Measurements from ENCODE around the gene ARHGEF19.
A peak's percentile ranks its signal among the peaks of the same experiment; 100 is the strongest.
"Not testable (repeated sequence)": the region's sequence is repeated elsewhere in the genome, so short reads cannot be mapped to it uniquely, and the experiment has no call there.

Gene ARHGEF19

GRCh38 chr1:16165548-16165947, 46.9 kb downstream of the ARHGEF19 start:
- no peak for DNase-seq (ENCODE audit: low read depth)

- DNase-seq (ENCODE audit: low read depth): no peak
Observed at GRCh38 chr1:16165073-16165364, 47.4 kb downstream of the ARHGEF19 start.

GRCh38 chr1:16164213-16165072, 48.0 kb downstream of the ARHGEF19 start:
- no peak for DNase-seq (ENCODE audit: low read depth)

GRCh38 chr1:16163608-16164212, 48.7 kb downstream of the ARHGEF19 start:
- DNase-seq (ENCODE audit: low read depth): not testable (repeated sequence)

- DNase-seq (ENCODE audit: low read depth): peak; percentile 17
Observed at GRCh38 chr1:16162163-16162822, 50.2 kb downstream of the ARHGEF19 start.

GRCh38 chr1:16161717-16162116, 50.7 kb downstream of the ARHGEF19 start:
- no peak for DNase-seq (ENCODE audit: low read depth)

GRCh38 chr1:16158993-16159831, 53.2 kb downstream of the ARHGEF19 start:
- no peak for DNase-seq (ENCODE audit: low read depth)

GRCh38 chr1:16158025-16158424, 54.4 kb downstream of the ARHGEF19 start:
- no peak for DNase-seq (ENCODE audit: low read depth)

GRCh38 chr1:16156848-16157495, 55.5 kb downstream of the ARHGEF19 start:
- no peak for DNase-seq (ENCODE audit: low read depth)

GRCh38 chr1:16155537-16156410, 56.7 kb downstream of the ARHGEF19 start, which contains the start of gene EPHA2:
Gene EPHA2 (minus strand): TSS chr1:16156069. CDS start chr1:16155932, 137 bp downstream.
- DNase-seq (ENCODE audit: low read depth): no peak

- DNase-seq (ENCODE audit: low read depth): no peak
Observed at GRCh38 chr1:16153999-16154673, 58.3 kb downstream of the ARHGEF19 start.

GRCh38 chr1:16153096-16153998, 59.1 kb downstream of the ARHGEF19 start:
- DNase-seq (ENCODE audit: low read depth): no peak

- no peak for DNase-seq (ENCODE audit: low read depth)
Observed at GRCh38 chr1:16152481-16153087, 59.9 kb downstream of the ARHGEF19 start.

GRCh38 chr1:16151995-16152384, 60.5 kb downstream of the ARHGEF19 start:
- no peak for DNase-seq (ENCODE audit: low read depth)

- DNase-seq (ENCODE audit: low read depth): no peak
Observed at GRCh38 chr1:16151196-16151994, 61.1 kb downstream of the ARHGEF19 start.

- DNase-seq (ENCODE audit: low read depth): no peak
Observed at GRCh38 chr1:16150508-16150907, 61.9 kb downstream of the ARHGEF19 start.

- DNase-seq (ENCODE audit: low read depth): no peak
Observed at GRCh38 chr1:16149702-16150488, 62.6 kb downstream of the ARHGEF19 start.
